Mesodermal cell (in vitro differentiated cells): ENCODE measurements around the gene ARMC10.

ENCODE experiments used
- H3K27ac ChIP-seq: 2 replicates; pipeline ENCODE4 v1.7.0; 2013; ENCODE audit warnings: mild to moderate bottlenecking, low read depth, low read length, moderate library complexity; ENCODE audit not compliant: severe bottlenecking
- H3K36me3 ChIP-seq: 2 replicates; pipeline ENCODE4 v1.7.1; 2013; ENCODE audit warnings: mild to moderate bottlenecking, low read length, moderate library complexity; ENCODE audit not compliant: control insufficient read depth, insufficient read depth
- H3K4me1 ChIP-seq: one replicate; pipeline ENCODE4 v1.7.1; 2013; ENCODE audit warnings: mild to moderate bottlenecking, low read length; ENCODE audit not compliant: insufficient read depth, control insufficient read depth, poor library complexity, severe bottlenecking
- H3K4me3 ChIP-seq: 2 replicates; pipeline ENCODE4 v1.7.0; 2013; ENCODE audit warnings: low read length, control low read depth, mild to moderate bottlenecking; ENCODE audit not compliant: insufficient read depth, poor library complexity, severe bottlenecking; ENCODE audit errors: extremely low read depth
- H3K9me3 ChIP-seq: 2 replicates; pipeline ENCODE4 v1.7.1; 2013; ENCODE audit warnings: mild to moderate bottlenecking, low read length, moderate library complexity; ENCODE audit not compliant: control insufficient read depth
- WGBS, 2 experiments: methylation state at CpG; one replicate each; pipeline ENCODE4 v1.1.5; 2013; ENCODE audit warnings: missing lambda C conversion rate in 2 of 2; ENCODE audit not compliant: insufficient coverage in 2 of 2; 5-methylcytosine and 5-hydroxymethylcytosine counted together

The ARMC10 gene

GRCh38 chr7:103120362-103120761, 45.4 kb downstream of the ARMC10 start:
- H3K4me1 ChIP-seq: no peaks in the 10 kb centered on the region
- H3K4me3 ChIP-seq: no peak overlapping the region
- H3K9me3 ChIP-seq: no peaks in the 10 kb centered on the region
- H3K27ac ChIP-seq: no peak overlapping the region
- no CpG with 5 or more reads among the region's 1 CpG for WGBS, 2 experiments
- H3K36me3 ChIP-seq: peaks cover 16% of the 10 kb centered on the region

DNA sequence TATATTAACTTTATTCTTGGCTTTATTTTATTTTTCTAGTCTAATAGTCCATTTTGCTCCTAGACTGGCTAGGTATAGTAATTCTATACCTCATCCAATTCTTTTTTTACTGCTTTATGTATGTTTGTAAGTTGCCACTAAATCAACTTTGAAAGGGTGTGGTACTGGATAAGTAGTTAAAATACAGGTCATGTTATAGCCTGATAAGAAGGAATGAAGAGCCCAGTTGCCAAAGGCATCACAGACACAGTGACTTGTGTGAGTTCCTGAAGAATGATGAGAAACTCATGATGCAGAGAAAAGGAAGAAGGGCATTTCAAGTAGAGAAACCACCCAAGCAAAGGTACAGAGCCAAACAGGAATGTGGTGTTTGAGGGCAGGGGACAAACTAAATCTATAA, 46.7 kb downstream of the ARMC10 start:
- Histone ChIP-seq H3K27ac (no peak overlapping the region), H3K36me3 (peaks cover 22% of the 10 kb centered on the region), H3K4me1 (no peaks in the 10 kb centered on the region), H3K9me3 (no peaks in the 10 kb centered on the region), H3K4me3 (no peak overlapping the region)

DNA sequence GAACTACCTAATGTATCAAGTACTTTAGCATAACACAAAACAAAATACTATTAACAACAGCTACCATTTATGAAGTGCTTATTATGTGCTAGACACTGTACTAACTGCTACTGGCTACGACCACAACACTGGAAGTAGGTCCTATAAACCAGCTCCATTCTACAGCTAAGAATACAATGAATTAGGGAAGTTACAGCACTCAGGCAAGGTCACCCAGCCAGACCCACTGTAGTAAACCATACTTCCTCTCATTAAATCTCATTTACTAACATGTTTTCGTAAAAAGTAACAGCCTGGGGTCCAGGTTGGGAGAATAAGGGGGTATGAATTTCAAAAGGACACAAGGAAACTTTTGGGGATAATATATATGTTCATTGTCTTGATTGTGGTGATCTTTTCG, 48.6 kb downstream of the ARMC10 start:
- H3K4me1 ChIP-seq: no peaks in the 10 kb centered on the region
- no peaks in the 10 kb centered on the region for H3K9me3 ChIP-seq
- H3K27ac ChIP-seq: no peak overlapping the region
- no peak overlapping the region for H3K4me3 ChIP-seq
- 100% methylated on average over 1 of the region's 3 CpGs for WGBS, 2 experiments
- H3K36me3 ChIP-seq: peaks cover 35% of the 10 kb centered on the region

DNA sequence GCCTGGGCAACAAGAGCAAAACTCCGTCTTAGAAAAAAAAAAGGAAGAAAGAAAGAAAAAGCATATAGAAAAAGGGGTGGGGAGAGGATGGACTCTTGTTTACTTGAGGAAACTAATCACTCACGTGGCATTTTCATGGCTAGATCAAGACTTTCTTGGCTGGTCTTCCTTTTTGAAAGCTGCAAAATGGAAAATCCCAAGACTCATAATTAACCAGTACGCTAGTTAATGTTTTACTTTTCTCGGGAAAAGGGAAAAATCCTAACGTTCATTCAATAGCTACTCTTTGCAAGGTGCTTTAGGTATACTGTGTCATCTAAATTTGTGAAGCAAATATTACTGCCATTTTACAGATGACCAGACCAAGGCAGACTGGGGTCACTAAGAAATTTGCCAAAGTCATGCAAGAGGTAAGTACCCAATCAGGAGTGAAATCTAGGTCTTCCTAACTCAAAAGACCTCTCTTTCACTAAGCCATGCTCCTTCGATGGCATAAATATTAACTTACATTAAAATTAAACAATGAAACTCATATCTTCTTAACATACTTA, 49.6 kb downstream of the ARMC10 start:
- Histone ChIP-seq H3K9me3 (no peaks in the 10 kb centered on the region), H3K36me3 (peaks cover 32% of the 10 kb centered on the region), H3K4me1 (no peaks in the 10 kb centered on the region), H3K27ac (no peak overlapping the region), H3K4me3 (no peak overlapping the region)
- WGBS, 2 experiments: 36 to 100% methylated on average over 2 of the region's 6 CpGs

DNA sequence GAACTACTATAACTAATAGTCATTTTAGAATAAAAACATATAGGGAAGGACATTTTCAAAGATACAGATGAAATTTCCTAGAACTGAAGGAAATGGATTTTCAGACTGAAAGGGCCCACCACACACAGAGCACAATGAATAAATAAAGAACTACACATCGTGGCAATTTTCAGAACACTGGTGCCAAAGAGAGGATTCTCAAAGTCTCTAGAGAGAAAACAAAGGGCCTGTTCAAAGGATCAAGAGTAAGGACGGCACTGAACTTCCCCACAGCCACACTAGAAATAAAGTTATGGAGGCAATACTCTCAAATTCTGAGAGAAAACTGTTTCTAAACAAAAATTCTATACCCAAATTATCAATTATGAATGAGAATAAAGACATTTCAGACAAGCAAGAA, 52.1 kb downstream of the ARMC10 start:
- H3K4me1 ChIP-seq: no peaks in the 10 kb centered on the region
- no peaks in the 10 kb centered on the region for H3K9me3 ChIP-seq
- no CpG with 5 or more reads among the region's 2 CpGs for WGBS, 2 experiments
- H3K4me3 ChIP-seq: no peak overlapping the region
- H3K36me3 ChIP-seq: peaks cover 24% of the 10 kb centered on the region
- no peak overlapping the region for H3K27ac ChIP-seq

GRCh38 chr7:103129702-103130549, 55.0 kb downstream of the ARMC10 start:
- H3K36me3 ChIP-seq: peaks cover 19% of the 10 kb centered on the region
- H3K4me1 ChIP-seq: no peaks in the 10 kb centered on the region
- 80% methylated on average over 1 of the region's 6 CpGs for WGBS, 2 experiments
- no peak overlapping the region for H3K4me3 ChIP-seq
- H3K9me3 ChIP-seq: no peaks in the 10 kb centered on the region
- H3K27ac ChIP-seq: no peak overlapping the region

- no peaks in the 10 kb centered on the region for H3K9me3 ChIP-seq
- no peaks in the 10 kb centered on the region for H3K4me1 ChIP-seq
- 68 to 77% methylated on average over 5 to 7 of the region's 9 CpGs for WGBS, 2 experiments
- H3K36me3 ChIP-seq: peaks cover 17% of the 10 kb centered on the region
- H3K27ac ChIP-seq: no peak overlapping the region
- no peak overlapping the region for H3K4me3 ChIP-seq
These were observed 56.1 kb downstream of the ARMC10 start for GRCh38 chr7:103130901-103131624.

GRCh38 chr7:103132995-103133688, 58.2 kb downstream of the ARMC10 start:
- Histone ChIP-seq H3K36me3 (peaks cover under 1% of the 10 kb centered on the region), H3K9me3 (no peaks in the 10 kb centered on the region), H3K27ac (no peak overlapping the region), H3K4me3 (no peak overlapping the region), H3K4me1 (no peaks in the 10 kb centered on the region)
- WGBS, 2 experiments: 71 to 72% methylated on average over 5 to 6 of the region's 9 CpGs

GRCh38 chr7:103134836-103135554, 60.1 kb downstream of the ARMC10 start:
- Histone ChIP-seq H3K36me3 (no peaks in the 10 kb centered on the region), H3K4me3 (no peak overlapping the region), H3K4me1 (no peaks in the 10 kb centered on the region), H3K9me3 (no peaks in the 10 kb centered on the region), H3K27ac (no peak overlapping the region)
- 67% methylated on average over 1 of the region's 3 CpGs; no CpG with 5 or more reads in 1 of the 2 experiments for WGBS, 2 experiments

- Histone ChIP-seq H3K4me3 (no peak overlapping the region), H3K9me3 (no peaks in the 10 kb centered on the region), H3K36me3 (no peaks in the 10 kb centered on the region), H3K4me1 (no peaks in the 10 kb centered on the region), H3K27ac (no peak overlapping the region)
- WGBS, 2 experiments: no CpG with 5 or more reads among the region's 2 CpGs
These were observed 65.1 kb downstream of the ARMC10 start for GRCh38 chr7:103140061-103140460.
